ENCODE results near the gene TBC1D22A.

GRCh38 chr22:46878191-46878948, 115.9 kb downstream of the TBC1D22A start:
- TF ChIP-seq, protein P1, sequence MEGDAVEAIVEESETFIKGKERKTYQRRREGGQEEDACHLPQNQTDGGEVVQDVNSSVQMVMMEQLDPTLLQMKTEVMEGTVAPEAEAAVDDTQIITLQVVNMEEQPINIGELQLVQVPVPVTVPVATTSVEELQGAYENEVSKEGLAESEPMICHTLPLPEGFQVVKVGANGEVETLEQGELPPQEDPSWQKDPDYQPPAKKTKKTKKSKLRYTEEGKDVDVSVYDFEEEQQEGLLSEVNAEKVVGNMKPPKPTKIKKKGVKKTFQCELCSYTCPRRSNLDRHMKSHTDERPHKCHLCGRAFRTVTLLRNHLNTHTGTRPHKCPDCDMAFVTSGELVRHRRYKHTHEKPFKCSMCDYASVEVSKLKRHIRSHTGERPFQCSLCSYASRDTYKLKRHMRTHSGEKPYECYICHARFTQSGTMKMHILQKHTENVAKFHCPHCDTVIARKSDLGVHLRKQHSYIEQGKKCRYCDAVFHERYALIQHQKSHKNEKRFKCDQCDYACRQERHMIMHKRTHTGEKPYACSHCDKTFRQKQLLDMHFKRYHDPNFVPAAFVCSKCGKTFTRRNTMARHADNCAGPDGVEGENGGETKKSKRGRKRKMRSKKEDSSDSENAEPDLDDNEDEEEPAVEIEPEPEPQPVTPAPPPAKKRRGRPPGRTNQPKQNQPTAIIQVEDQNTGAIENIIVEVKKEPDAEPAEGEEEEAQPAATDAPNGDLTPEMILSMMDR (optimal IDR thresholded peaks at IDR 0.05 in 1 of 3, IDR thresholded peaks at IDR 0.05 in 1 of 3, conservative IDR thresholded peaks at IDR 0.05 in 1 of 3; ENCODE audit: extremely low read depth in 1 of 3, insufficient read depth in 2 of 3, low read length in 3 of 3), result no peak
- TF ChIP-seq EZH2 (IDR thresholded peaks at IDR 0.05; ENCODE audit: low read length), result no peak

Measured in keratinocyte (primary cell).